ENCODE measurements around the gene PYGM. TPM values are rescaled to one million over a fixed set of nuclear protein-coding genes. Genes with fewer than 3 reads are reported as not detected.

Gene PYGM
- total and polyA plus RNA-seq, 2 of the 8 experiments (the other 6 are each of a cell fraction or from before 2014, with no cell fraction given), result 9.6 to 10.0 TPM

DNA sequence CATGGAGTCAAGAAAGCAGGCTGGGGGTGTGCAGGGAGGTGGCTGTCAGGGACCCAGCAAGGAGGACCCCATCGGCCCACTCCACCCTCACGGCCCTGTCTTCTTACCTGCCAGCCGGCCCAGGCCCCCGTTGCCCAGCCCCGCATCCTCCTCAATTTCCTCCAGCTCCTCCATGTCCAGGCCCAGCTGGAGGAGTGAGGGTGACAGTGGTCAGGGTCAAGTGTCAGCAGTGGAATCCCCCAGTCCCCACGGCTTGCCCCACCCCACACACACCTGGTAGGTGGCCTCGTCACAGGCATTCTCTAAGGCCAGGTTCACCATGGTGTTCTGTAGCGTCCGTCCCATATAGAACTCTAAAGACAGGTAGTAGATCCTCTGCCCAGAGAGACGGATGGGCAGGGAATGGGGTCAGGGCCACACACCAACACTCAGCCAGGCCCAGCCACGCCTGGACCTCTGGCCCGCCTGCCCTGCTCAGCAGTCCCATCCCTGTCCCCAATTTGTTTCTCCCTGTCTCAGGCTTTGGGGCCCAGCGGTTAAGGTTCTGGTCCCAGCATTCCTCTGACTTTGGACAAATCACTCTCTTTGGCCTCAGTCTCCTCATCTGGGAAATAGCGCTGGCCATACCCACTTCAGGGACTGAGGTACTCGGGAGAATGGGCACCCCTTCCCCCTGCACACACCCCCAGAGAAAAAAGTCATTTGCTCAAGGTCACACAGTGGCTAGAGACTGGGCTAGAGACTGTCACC is 1.3 kb downstream of the PYGM start:
- 86% methylated on average over 14 of the region's 15 CpGs; no CpG with 5 or more reads in 1 of the 2 experiments for WGBS, 2 experiments (ENCODE audit: extremely low coverage in 1 of 2, insufficient coverage in 1 of 2, insufficient read length in 1 of 2, insufficient replicate concordance in 2 of 2, low coverage in 1 of 2, low lambda C conversion rate in 2 of 2, missing lambda C conversion rate in 1 of 2)
- Histone ChIP-seq H3K79me2 (ENCODE audit: control insufficient read depth in 1 of 2, insufficient read depth in 2 of 2, low read length in 2 of 2) (no peaks in the 10 kb centered on the region), H2AFZ (ENCODE audit: low read length) (no peak overlapping the region), H4K91ac (replicated peaks; ENCODE audit: insufficient read length, low read length) (peak overlapping the region; percentile 77), H3K79me1 (ENCODE audit: low read depth, low read length) (no peaks in the 10 kb centered on the region), H3K4me2 (ENCODE audit: insufficient read depth in 1 of 2, low read depth in 2 of 2, low read length in 2 of 2) (peak overlapping the region; percentile 32 to 57; a peak in 1 of 4 replicates), H3K36me3 (ENCODE audit: control insufficient read depth in 2 of 4, insufficient read depth in 4 of 4, low read length in 3 of 4) (no peaks in the 10 kb centered on the region), H2BK20ac (ENCODE audit: low read length) (0 out of 2 replicates have a peak overlapping the region, but pooled peaks have one; percentile 53), H3K27ac (ENCODE audit: low read depth, low read length) (no peak overlapping the region), H3K4me1 (replicated peaks in 1 of 4; ENCODE audit: control insufficient read depth in 3 of 4, insufficient read depth in 4 of 4, low read length in 3 of 4) (peaks cover 12 to 52% (median 37%) of the 10 kb centered on the region in 4 experiments), H2BK120ac (replicated peaks; ENCODE audit: low read depth, low read length) (no peak overlapping the region), H3K4me3 (ENCODE audit: extremely low read depth in 1 of 4, insufficient read depth in 2 of 4, low read depth in 3 of 4, low read length in 4 of 4) (no peak overlapping the region), H4K20me1 (replicated peaks in 1 of 2; ENCODE audit: control insufficient read depth in 1 of 2, insufficient read depth in 2 of 2, low read length in 2 of 2) (peaks cover 0 to 1% of the 10 kb centered on the region in 2 experiments), H3K23me2 (ENCODE audit: low read depth, low read length) (no peaks in the 10 kb centered on the region), H3K27me3 (replicated peaks in 1 of 4; ENCODE audit: control insufficient read depth in 3 of 4, extremely low read depth in 1 of 4, insufficient read depth in 3 of 4, low read length in 3 of 4) (no peaks in the 10 kb centered on the region), H2BK5ac (ENCODE audit: low read depth, low read length) (peak overlapping the region; percentile 17; the same call in 1 of the 2 replicates), H3K14ac (ENCODE audit: insufficient read length) (no peak overlapping the region), H4K8ac (ENCODE audit: extremely low read depth, insufficient read depth, low read length) (peak overlapping the region; percentile 19; the same call in 1 of the 2 replicates), H3K56ac (replicated peaks; ENCODE audit: insufficient read length, low read depth, low read length) (no peak overlapping the region), H3K4ac (replicated peaks; ENCODE audit: insufficient read length, low read depth, low read length) (no peak overlapping the region), H3K9me3 (ENCODE audit: insufficient read depth in 2 of 2, low read depth in 1 of 2, low read length in 1 of 2) (no peaks in the 10 kb centered on the region), H4K5ac (ENCODE audit: insufficient read length, low read depth, low read length) (no peak overlapping the region), H3K9ac (replicated peaks in 1 of 4; ENCODE audit: extremely low read depth in 1 of 4, low read depth in 3 of 4, low read length in 3 of 4) (no peak overlapping the region), H2BK12ac (ENCODE audit: low read depth, low read length) (peak overlapping the region; percentile 56; the same call in 1 of the 2 replicates), H2BK15ac (ENCODE audit: low read length) (peak overlapping the region; percentile 65), H2AK5ac (ENCODE audit: low read depth, low read length) (peak overlapping the region; percentile 29; the same call in 1 of the 2 replicates), H3K23ac (ENCODE audit: insufficient read length) (no peak overlapping the region), H3K18ac (ENCODE audit: extremely low read depth, low read length) (peak overlapping the region; percentile 34; the same call in 1 of the 2 replicates)
- ChIA-PET POLR2A (ENCODE audit: partially characterized antibody) (interaction anchor here (29.2 to 42.9 kb wide), 2 partner anchors 7 to 9 kb away, joined by 1087 read pairs; partner anchors contain the start of genes PYGM, RASGRP2 and SF1), CTCF (ENCODE audit: partially characterized antibody) (interaction anchor here (0.9 to 23.6 kb wide), 5 partner anchors 13 to 33 kb away, joined by 3 to 376 read pairs (median 3); partner anchors contain the start of genes RASGRP2 and SF1)
- DNase-seq (ENCODE audit: low read depth in 1 of 2, low spot score in 2 of 2) (no peak), FAIRE-seq (no peak)
- TF ChIP-seq EZH2 (IDR thresholded peaks at IDR 0.05; ENCODE audit: low read depth, low read length, severe bottlenecking), result no peak
- no peak for TF ChIP-seq SIN3A (conservative IDR thresholded peaks at IDR 0.05 in 1 of 2, IDR thresholded peaks at IDR 0.05 in 1 of 2; ENCODE audit: low read depth in 1 of 2, low read length in 2 of 2)
- no peak for TF ChIP-seq SAP30 (IDR thresholded peaks at IDR 0.05; ENCODE audit: insufficient read depth, insufficient replicate concordance, low read length)
- TF ChIP-seq RAD21 (IDR thresholded peaks at IDR 0.05 in 1 of 2, conservative IDR thresholded peaks at IDR 0.05 in 1 of 2; ENCODE audit: low read depth in 2 of 2, low read length in 2 of 2), result no peak
- no peak for TF ChIP-seq CTBP2 (IDR thresholded peaks at IDR 0.05; ENCODE audit: borderline replicate concordance, insufficient read depth, insufficient read length, low read length)
- TF ChIP-seq MAFK (IDR thresholded peaks at IDR 0.05; ENCODE audit: low read depth, low read length), result no peak
- no peak for TF ChIP-seq RBBP5 (IDR thresholded peaks at IDR 0.05; ENCODE audit: borderline replicate concordance, low read depth, low read length)
- TF ChIP-seq, protein P1, sequence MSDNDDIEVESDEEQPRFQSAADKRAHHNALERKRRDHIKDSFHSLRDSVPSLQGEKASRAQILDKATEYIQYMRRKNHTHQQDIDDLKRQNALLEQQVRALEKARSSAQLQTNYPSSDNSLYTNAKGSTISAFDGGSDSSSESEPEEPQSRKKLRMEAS (IDR thresholded peaks at IDR 0.05), result no peak
- no peak for TF ChIP-seq JUN (IDR thresholded peaks at IDR 0.05; ENCODE audit: low read depth, low read length)
- no peak for TF ChIP-seq CHD2 (IDR thresholded peaks at IDR 0.05; ENCODE audit: low read length)
